Neutrophil (primary cell): Measurements from ENCODE around the gene NUDT1.

ENCODE experiments used
- H3K27ac ChIP-seq: fragments of 200-600 bp; sonication (generic); 2 replicates; pipeline ENCODE4 v1.5.1; 2016; ENCODE audit warnings: mild to moderate bottlenecking, moderate library complexity
- H3K27me3 ChIP-seq: fragments of 200-600 bp; sonication (generic); 2 replicates; pipeline ENCODE4 v1.6.0; 2016; ENCODE audit warnings: mild to moderate bottlenecking
- H3K36me3 ChIP-seq: fragments of 200-600 bp; sonication (generic); 2 replicates; pipeline ENCODE4 v1.5.1; 2017
- H3K4me1 ChIP-seq, 2 experiments: fragments of 200-600 bp in 1 of 2; sonication (generic) in 1 of 2; 1 replicate in 1 of 2; 2 replicates in 1 of 2; pipeline versions ENCODE4 v1.5.1 to v1.6.1; 2013 to 2016; ENCODE audit warnings: low read depth in 1 of 2, low read length in 1 of 2, mild to moderate bottlenecking in 1 of 2, moderate library complexity in 1 of 2; ENCODE audit not compliant: control insufficient read depth in 1 of 2, insufficient read depth in 1 of 2
- H3K4me3 ChIP-seq, 2 experiments: fragments of 200-600 bp in 1 of 2; sonication (generic) in 1 of 2; 1 replicate in 1 of 2; 2 replicates in 1 of 2; pipeline ENCODE4 v1.5.1; 2013 to 2016; ENCODE audit warnings: low read depth in 1 of 2, low read length in 1 of 2, mild to moderate bottlenecking in 1 of 2, moderate library complexity in 1 of 2
- H3K9me3 ChIP-seq: fragments of 200-600 bp; sonication (generic); 2 replicates; pipeline ENCODE4 v1.5.1; 2016
- CTCF ChIP-seq: fragments of 200-600 bp; sonication (generic); IDR thresholded peaks from 2 replicates; pipeline ENCODE4 v1.5.1; 2016; ENCODE audit warnings: antibody characterized with exemption

Gene NUDT1

GRCh38 chr7:2282185-2282751, 40.2 kb downstream of the NUDT1 start:
- no peak overlapping the region for H3K4me3 ChIP-seq
- H3K4me1 ChIP-seq: no peaks in the 10 kb centered on the region
- no peak overlapping the region for H3K27ac ChIP-seq
- H3K36me3 ChIP-seq: no peaks in the 10 kb centered on the region
- H3K27me3 ChIP-seq: no peaks in the 10 kb centered on the region
- no peak for TF ChIP-seq CTCF
- H3K9me3 ChIP-seq: no peaks in the 10 kb centered on the region

DNA sequence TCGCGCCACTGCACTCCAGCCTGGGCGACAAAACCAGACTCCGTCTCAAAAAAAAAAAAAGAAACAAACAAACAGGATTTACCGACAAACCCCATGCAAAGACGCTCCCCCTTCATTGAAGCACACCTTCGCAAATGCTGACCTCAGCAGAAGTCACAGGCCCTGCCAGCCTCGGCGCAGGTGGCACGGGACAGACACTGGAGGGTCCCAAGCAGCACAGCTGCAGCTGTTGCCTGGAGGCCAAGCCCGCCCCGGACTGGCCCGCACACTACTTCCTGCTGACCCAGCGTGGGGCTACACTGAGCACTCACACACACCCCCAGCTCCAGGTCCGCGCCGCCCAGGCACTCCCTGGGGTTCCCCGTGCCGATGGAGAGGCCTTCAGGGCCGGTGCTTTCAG, 41.0 kb downstream of the NUDT1 start:
- no peak overlapping the region for H3K4me3 ChIP-seq
- no peaks in the 10 kb centered on the region for H3K27me3 ChIP-seq
- no peaks in the 10 kb centered on the region for H3K9me3 ChIP-seq
- H3K4me1 ChIP-seq: no peaks in the 10 kb centered on the region
- H3K27ac ChIP-seq: no peak overlapping the region
- no peak for TF ChIP-seq CTCF
- no peaks in the 10 kb centered on the region for H3K36me3 ChIP-seq

DNA sequence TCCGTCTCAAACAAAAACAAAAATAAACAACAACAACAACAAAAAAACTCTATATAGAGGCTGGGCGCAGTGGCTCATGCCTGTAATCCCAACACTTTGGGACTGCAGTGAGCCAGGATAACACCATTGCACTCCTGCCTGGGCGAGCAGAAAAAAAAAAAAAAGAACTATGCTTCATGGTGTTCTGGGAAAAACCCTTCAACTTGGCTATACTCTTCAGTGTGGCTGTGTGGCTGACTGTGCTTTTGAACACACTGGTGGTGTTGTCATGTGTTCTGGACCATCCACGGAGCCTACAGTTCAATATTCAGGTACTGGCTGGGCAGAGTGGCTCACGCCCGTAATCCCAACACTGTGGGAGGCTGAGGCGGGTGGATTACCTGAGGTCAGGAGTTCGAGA, 45.7 kb downstream of the NUDT1 start:
- H3K27ac ChIP-seq: no peak overlapping the region
- no peaks in the 10 kb centered on the region for H3K4me1 ChIP-seq
- no peaks in the 10 kb centered on the region for H3K36me3 ChIP-seq
- TF ChIP-seq CTCF: no peak
- no peaks in the 10 kb centered on the region for H3K27me3 ChIP-seq
- no peak overlapping the region for H3K4me3 ChIP-seq
- H3K9me3 ChIP-seq: no peaks in the 10 kb centered on the region

DNA sequence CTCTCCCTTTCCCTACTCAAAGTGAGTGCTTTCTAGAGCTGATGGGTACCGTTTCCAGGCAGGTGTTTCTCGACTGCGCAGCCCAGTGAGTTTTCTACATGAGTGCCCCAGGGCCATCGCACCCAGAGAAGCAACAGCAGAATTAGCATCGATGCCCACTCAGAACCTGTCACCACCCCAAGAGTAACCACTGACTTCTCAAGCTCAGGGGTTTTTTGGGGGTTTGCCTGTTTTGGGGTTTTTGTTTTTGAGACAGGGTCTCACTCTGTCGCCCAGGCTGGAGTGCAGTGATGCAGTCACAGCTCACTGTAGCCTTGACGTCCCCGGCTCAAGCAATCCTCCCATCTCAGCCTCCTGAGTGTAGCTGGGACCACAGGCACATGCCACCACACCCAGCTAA, 46.5 kb downstream of the NUDT1 start:
- no peaks in the 10 kb centered on the region for H3K9me3 ChIP-seq
- H3K27me3 ChIP-seq: no peaks in the 10 kb centered on the region
- no peak for TF ChIP-seq CTCF
- no peak overlapping the region for H3K4me3 ChIP-seq
- H3K4me1 ChIP-seq: no peaks in the 10 kb centered on the region
- H3K27ac ChIP-seq: no peak overlapping the region
- no peaks in the 10 kb centered on the region for H3K36me3 ChIP-seq

DNA sequence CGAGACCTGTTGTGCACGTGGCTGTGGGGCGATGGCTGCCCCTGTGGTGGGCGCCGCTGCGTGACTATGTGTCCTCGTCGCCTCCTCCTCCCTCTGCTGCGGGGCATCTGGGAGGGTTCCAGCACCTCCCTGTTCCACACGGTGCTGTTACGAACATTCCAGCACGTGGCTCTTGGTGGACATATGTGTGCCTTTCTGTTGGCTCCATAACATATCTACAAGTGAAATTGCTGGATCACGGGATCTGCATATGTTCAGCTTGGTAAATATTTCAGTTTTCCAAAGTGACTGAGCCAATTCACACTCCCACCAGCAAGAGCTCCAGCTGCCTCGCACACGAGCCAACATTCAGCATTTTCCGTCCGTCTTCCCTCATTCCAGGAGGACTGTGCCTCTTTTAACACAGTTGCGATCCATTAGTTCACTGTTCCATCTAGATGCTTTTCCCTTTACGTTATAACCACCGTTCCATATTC, 47.1 kb downstream of the NUDT1 start:
- Histone ChIP-seq H3K9me3 (no peaks in the 10 kb centered on the region), H3K36me3 (no peaks in the 10 kb centered on the region), H3K27me3 (no peaks in the 10 kb centered on the region), H3K4me3 (no peak overlapping the region), H3K4me1 (no peaks in the 10 kb centered on the region), H3K27ac (no peak overlapping the region)
- no peak for TF ChIP-seq CTCF

- Histone ChIP-seq H3K36me3 (no peaks in the 10 kb centered on the region), H3K9me3 (no peaks in the 10 kb centered on the region), H3K27me3 (no peaks in the 10 kb centered on the region), H3K4me3 (no peak overlapping the region), H3K4me1 (no peaks in the 10 kb centered on the region), H3K27ac (no peak overlapping the region)
- no peak for TF ChIP-seq CTCF
Observed at GRCh38 chr7:2289621-2290020, 47.6 kb downstream of the NUDT1 start.
